ENCODE results near the gene NARS2.
A peak's percentile ranks its signal among the peaks of the same experiment; 100 is the strongest.

NARS2 gene

DNA sequence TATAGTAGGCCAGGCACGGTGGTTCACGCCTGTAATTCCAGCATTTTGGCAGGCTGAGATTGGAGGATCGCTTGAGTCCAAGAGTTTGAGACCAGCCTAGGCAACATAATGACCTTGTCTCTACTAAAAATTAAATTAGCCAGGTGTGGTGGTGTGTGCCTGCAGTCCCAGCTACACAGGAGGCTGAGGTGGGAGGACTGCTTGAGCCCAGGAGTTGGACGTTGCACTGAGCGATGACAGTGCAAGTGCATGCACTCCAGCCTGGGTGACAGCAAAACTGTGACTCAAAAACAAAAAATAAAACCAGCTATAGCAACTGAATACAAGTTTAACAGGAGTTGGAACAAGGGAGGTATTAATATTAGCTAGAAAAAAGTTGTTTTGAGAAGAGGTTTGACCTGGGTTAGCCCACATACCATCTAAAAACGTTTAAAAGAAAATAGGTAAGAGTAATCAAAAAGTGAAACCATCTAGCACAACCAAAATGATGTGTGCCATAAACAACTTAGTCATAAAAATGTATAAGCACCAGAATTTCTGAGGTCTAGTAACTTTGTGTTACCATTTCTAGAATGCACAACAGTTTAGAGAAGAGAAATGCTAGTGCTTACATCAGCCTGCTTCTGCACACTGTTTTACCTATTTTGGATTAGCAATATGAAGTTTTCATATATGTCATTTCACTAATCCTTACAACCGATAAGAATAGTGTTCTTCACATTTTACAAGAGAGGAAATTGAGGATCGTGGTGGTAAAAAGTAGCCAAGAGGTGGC lies 26.5 kb downstream of the NARS2 start:
- no peak for DNase-seq (ENCODE audit: low read depth, low spot score)
- H3K36me3 ChIP-seq (ENCODE audit: insufficient read depth, low read length), result peaks cover 11% of the 10 kb centered on the region; the same call in 1 of the 2 replicates
- H3K4me3 ChIP-seq, result no peak overlapping the region
- TF ChIP-seq EZH2 (IDR thresholded peaks at IDR 0.05) (no peak), POLR2AphosphoS5 (IDR thresholded peaks at IDR 0.05; ENCODE audit: borderline replicate concordance, low read depth, low read length) (no peak), FOXP2 (optimal IDR thresholded peaks at IDR 0.05; ENCODE audit: control extremely low read depth, extremely low read length, insufficient read depth) (no peak)
- H3K9me3 ChIP-seq (ENCODE audit: low read depth, low read length), result no peaks in the 10 kb centered on the region
- H3K27ac ChIP-seq, result no peak overlapping the region
- H3K9ac ChIP-seq (ENCODE audit: insufficient read length), result no peak overlapping the region

- Histone ChIP-seq H3K9ac (ENCODE audit: insufficient read length) (no peak overlapping the region), H3K36me3 (ENCODE audit: insufficient read depth, low read length) (peaks cover 26% of the 10 kb centered on the region), H3K4me3 (no peak overlapping the region), H3K9me3 (ENCODE audit: low read depth, low read length) (no peaks in the 10 kb centered on the region), H3K27ac (no peak overlapping the region)
- TF ChIP-seq EZH2 (IDR thresholded peaks at IDR 0.05), result no peak
- no peak for TF ChIP-seq FOXP2 (optimal IDR thresholded peaks at IDR 0.05; ENCODE audit: control extremely low read depth, extremely low read length, insufficient read depth)
- TF ChIP-seq POLR2AphosphoS5 (IDR thresholded peaks at IDR 0.05; ENCODE audit: borderline replicate concordance, low read depth, low read length), result no peak
- no peak for DNase-seq (ENCODE audit: low read depth, low spot score)
Observed at GRCh38 chr11:78542007-78542406, 32.7 kb downstream of the NARS2 start.

- Histone ChIP-seq H3K4me3 (no peak overlapping the region), H3K36me3 (ENCODE audit: insufficient read depth, low read length) (peaks cover 29% of the 10 kb centered on the region), H3K27ac (no peak overlapping the region), H3K9ac (ENCODE audit: insufficient read length) (no peak overlapping the region), H3K9me3 (ENCODE audit: low read depth, low read length) (no peaks in the 10 kb centered on the region)
- DNase-seq (ENCODE audit: low read depth, low spot score), result no peak
- TF ChIP-seq POLR2AphosphoS5 (IDR thresholded peaks at IDR 0.05; ENCODE audit: borderline replicate concordance, low read depth, low read length) (no peak), FOXP2 (optimal IDR thresholded peaks at IDR 0.05; ENCODE audit: control extremely low read depth, extremely low read length, insufficient read depth) (no peak), EZH2 (IDR thresholded peaks at IDR 0.05) (no peak)
Observed at GRCh38 chr11:78541537-78541936, 33.1 kb downstream of the NARS2 start.

DNA sequence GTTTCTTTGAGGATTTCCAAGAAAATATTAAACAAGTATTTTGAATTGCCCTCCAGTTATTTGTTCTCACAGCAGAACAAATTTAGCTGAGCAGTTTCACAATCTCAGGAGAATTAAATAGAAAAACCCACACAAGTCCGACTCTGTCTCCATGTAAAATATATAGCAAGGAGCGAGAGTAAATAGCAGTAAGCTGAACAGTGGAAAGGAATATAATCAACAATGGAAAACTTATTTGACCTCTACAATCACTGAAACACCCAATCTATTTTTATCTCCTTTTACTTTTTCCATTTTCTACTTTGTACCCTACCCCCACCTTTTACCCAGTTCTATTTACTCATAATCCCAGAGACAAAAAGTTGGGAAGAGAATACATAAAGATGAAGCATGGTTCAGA lies 34.4 kb downstream of the NARS2 start:
- TF ChIP-seq EZH2 (IDR thresholded peaks at IDR 0.05) (no peak), FOXP2 (optimal IDR thresholded peaks at IDR 0.05; ENCODE audit: control extremely low read depth, extremely low read length, insufficient read depth) (no peak), POLR2AphosphoS5 (IDR thresholded peaks at IDR 0.05; ENCODE audit: borderline replicate concordance, low read depth, low read length) (no peak)
- Histone ChIP-seq H3K9ac (ENCODE audit: insufficient read length) (no peak overlapping the region), H3K27ac (peak overlapping the region; percentile 56), H3K9me3 (ENCODE audit: low read depth, low read length) (no peaks in the 10 kb centered on the region), H3K4me3 (no peak overlapping the region), H3K36me3 (ENCODE audit: insufficient read depth, low read length) (peaks cover 22% of the 10 kb centered on the region)
- DNase-seq (ENCODE audit: low read depth, low spot score), result no peak

- Histone ChIP-seq H3K9me3 (ENCODE audit: low read depth, low read length) (no peaks in the 10 kb centered on the region), H3K27ac (no peak overlapping the region), H3K4me3 (no peak overlapping the region), H3K36me3 (ENCODE audit: insufficient read depth, low read length) (peaks cover 27% of the 10 kb centered on the region), H3K9ac (ENCODE audit: insufficient read length) (no peak overlapping the region)
- DNase-seq (ENCODE audit: low read depth, low spot score), result no peak
- no peak for TF ChIP-seq FOXP2 (optimal IDR thresholded peaks at IDR 0.05; ENCODE audit: control extremely low read depth, extremely low read length, insufficient read depth)
- no peak for TF ChIP-seq POLR2AphosphoS5 (IDR thresholded peaks at IDR 0.05; ENCODE audit: borderline replicate concordance, low read depth, low read length)
- TF ChIP-seq EZH2 (IDR thresholded peaks at IDR 0.05), result no peak
Observed at GRCh38 chr11:78539506-78539905, 35.2 kb downstream of the NARS2 start.

GRCh38 chr11:78536933-78537332 lies 37.7 kb downstream of the NARS2 start:
- Histone ChIP-seq H3K4me3 (no peak overlapping the region), H3K9me3 (ENCODE audit: low read depth, low read length) (no peaks in the 10 kb centered on the region), H3K9ac (ENCODE audit: insufficient read length) (no peak overlapping the region), H3K36me3 (ENCODE audit: insufficient read depth, low read length) (peaks cover 30% of the 10 kb centered on the region), H3K27ac (no peak overlapping the region)
- DNase-seq (ENCODE audit: low read depth, low spot score), result no peak
- no peak for TF ChIP-seq POLR2AphosphoS5 (IDR thresholded peaks at IDR 0.05; ENCODE audit: borderline replicate concordance, low read depth, low read length)
- no peak for TF ChIP-seq FOXP2 (optimal IDR thresholded peaks at IDR 0.05; ENCODE audit: control extremely low read depth, extremely low read length, insufficient read depth)
- TF ChIP-seq EZH2 (IDR thresholded peaks at IDR 0.05), result no peak

DNA sequence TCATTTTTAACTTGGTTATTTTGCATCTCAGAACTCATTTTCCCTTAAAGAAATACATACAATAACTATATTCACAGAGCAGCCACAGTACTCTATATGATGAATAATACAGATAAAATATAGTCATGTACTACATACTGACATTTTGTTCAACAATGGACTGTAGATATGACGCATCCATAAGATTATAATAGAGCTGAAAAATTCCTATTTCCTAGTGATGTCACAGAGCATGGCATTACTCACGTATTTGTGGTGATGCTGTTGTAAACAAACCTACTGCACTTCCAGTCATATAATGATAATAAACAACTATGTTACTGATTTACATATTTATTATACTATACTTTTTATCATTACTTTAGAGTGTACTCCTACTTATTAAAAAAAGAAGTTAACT lies 38.7 kb downstream of the NARS2 start:
- Histone ChIP-seq H3K4me3 (no peak overlapping the region), H3K36me3 (ENCODE audit: insufficient read depth, low read length) (peaks cover 23% of the 10 kb centered on the region), H3K9ac (ENCODE audit: insufficient read length) (no peak overlapping the region), H3K27ac (no peak overlapping the region), H3K9me3 (ENCODE audit: low read depth, low read length) (no peaks in the 10 kb centered on the region)
- DNase-seq (ENCODE audit: low read depth, low spot score), result no peak
- TF ChIP-seq EZH2 (IDR thresholded peaks at IDR 0.05) (no peak), POLR2AphosphoS5 (IDR thresholded peaks at IDR 0.05; ENCODE audit: borderline replicate concordance, low read depth, low read length) (no peak), FOXP2 (optimal IDR thresholded peaks at IDR 0.05; ENCODE audit: control extremely low read depth, extremely low read length, insufficient read depth) (no peak)

DNA sequence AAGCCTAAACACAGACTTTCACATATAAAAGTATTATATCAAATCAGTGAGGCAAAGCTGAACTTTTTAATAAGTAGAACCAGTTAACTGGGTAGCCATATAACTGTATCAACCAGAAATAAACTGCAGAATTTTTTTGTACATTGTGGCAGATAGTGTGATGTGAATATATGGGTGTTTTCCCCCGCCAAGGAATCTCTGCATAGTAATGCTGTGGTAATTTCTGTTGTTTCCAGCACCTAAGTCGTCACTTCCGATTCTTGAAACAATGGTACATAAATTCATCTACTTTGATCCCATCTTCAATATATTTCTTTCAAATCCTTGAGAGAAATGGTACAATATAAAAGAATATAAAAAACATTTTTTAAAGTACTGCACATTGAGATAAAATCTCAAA lies 39.6 kb downstream of the NARS2 start:
- H3K27ac ChIP-seq, result no peak overlapping the region
- no peak for DNase-seq (ENCODE audit: low read depth, low spot score)
- TF ChIP-seq POLR2AphosphoS5 (IDR thresholded peaks at IDR 0.05; ENCODE audit: borderline replicate concordance, low read depth, low read length) (no peak), FOXP2 (optimal IDR thresholded peaks at IDR 0.05; ENCODE audit: control extremely low read depth, extremely low read length, insufficient read depth) (no peak)
- peaks cover 23% of the 10 kb centered on the region for H3K36me3 ChIP-seq (ENCODE audit: insufficient read depth, low read length)
- H3K4me3 ChIP-seq, result no peak overlapping the region
- no peak overlapping the region for H3K9ac ChIP-seq (ENCODE audit: insufficient read length)
- H3K9me3 ChIP-seq (ENCODE audit: low read depth, low read length), result no peaks in the 10 kb centered on the region

GRCh38 chr11:78533399-78533798 lies 41.3 kb downstream of the NARS2 start:
- TF ChIP-seq EZH2 (IDR thresholded peaks at IDR 0.05) (no peak), FOXP2 (optimal IDR thresholded peaks at IDR 0.05; ENCODE audit: control extremely low read depth, extremely low read length, insufficient read depth) (no peak), POLR2AphosphoS5 (IDR thresholded peaks at IDR 0.05; ENCODE audit: borderline replicate concordance, low read depth, low read length) (no peak)
- peaks cover 23% of the 10 kb centered on the region for H3K36me3 ChIP-seq (ENCODE audit: insufficient read depth, low read length)
- H3K4me3 ChIP-seq, result no peak overlapping the region
- H3K9me3 ChIP-seq (ENCODE audit: low read depth, low read length), result no peaks in the 10 kb centered on the region
- H3K27ac ChIP-seq, result no peak overlapping the region
- no peak overlapping the region for H3K9ac ChIP-seq (ENCODE audit: insufficient read length)
- no peak for DNase-seq (ENCODE audit: low read depth, low spot score)
